Stimulated activated CD4-positive, alpha-beta T cell treated with anti-CD3 and anti-CD28 coated beads, Interleukin-12 subunit alpha, Interleukin-12 subunit beta, amount 100 ng/mL, for 48 hours (primary cell): ENCODE results near the gene MYO10.
"Not testable (repeated sequence)": the region's sequence is repeated elsewhere in the genome, so short reads cannot be mapped to it uniquely, and the experiment has no call there.

Experiments
- DNase-seq, 3 donors: peaks; one replicate each; pipeline ENCODE4 v3.0.0-alpha.2; 2020; ENCODE audit warnings: low read depth in 2 of 3, low spot score in 1 of 3

Gene MYO10

GRCh38 chr5:16721151-16722096 is 214.7 kb downstream of the MYO10 start:
- DNase-seq = no peak

GRCh38 chr5:16718036-16718435 is 218.1 kb downstream of the MYO10 start:
- DNase-seq = not testable (repeated sequence)

GRCh38 chr5:16713386-16713928 is 222.6 kb downstream of the MYO10 start:
- DNase-seq = no peak

GRCh38 chr5:16712620-16713019 is 223.5 kb downstream of the MYO10 start:
- no peak for DNase-seq

GRCh38 chr5:16712178-16712577 is 223.9 kb downstream of the MYO10 start:
- no peak for DNase-seq

- DNase-seq = no peak
These were observed 226.2 kb downstream of the MYO10 start for GRCh38 chr5:16709691-16710433.

GRCh38 chr5:16707869-16708192 is 228.3 kb downstream of the MYO10 start:
- DNase-seq = no peak

GRCh38 chr5:16707168-16707868 is 228.8 kb downstream of the MYO10 start:
- no peak for DNase-seq

GRCh38 chr5:16704945-16705344 is 231.1 kb downstream of the MYO10 start:
- no peak for DNase-seq

GRCh38 chr5:16702964-16703363 is 233.1 kb downstream of the MYO10 start:
- DNase-seq = no peak

- no peak for DNase-seq
These were observed 234.7 kb downstream of the MYO10 start for GRCh38 chr5:16701134-16702099.

- no peak for DNase-seq
These were observed 236.0 kb downstream of the MYO10 start for GRCh38 chr5:16700081-16700480.

GRCh38 chr5:16695779-16696178 is 240.3 kb downstream of the MYO10 start:
- no peak for DNase-seq

GRCh38 chr5:16693879-16694278 is 242.2 kb downstream of the MYO10 start:
- no peak for DNase-seq

GRCh38 chr5:16691731-16692130 is 244.4 kb downstream of the MYO10 start:
- DNase-seq = no peak

- peak in 1 of 3 donors; percentile 52 for DNase-seq
These were observed 245.7 kb downstream of the MYO10 start for GRCh38 chr5:16690243-16690852.

GRCh38 chr5:16687898-16688297 is 248.2 kb downstream of the MYO10 start:
- no peak for DNase-seq

GRCh38 chr5:16685069-16685468 is 251.0 kb downstream of the MYO10 start:
- no peak for DNase-seq

- no peak for DNase-seq
These were observed 254.2 kb downstream of the MYO10 start for GRCh38 chr5:16681876-16682275.

GRCh38 chr5:16679863-16680262 is 256.2 kb downstream of the MYO10 start:
- DNase-seq = no peak
